Memory B cell (primary cell): ENCODE data around the gene DNAH2.
"Not testable (repeated sequence)": the region's sequence is repeated elsewhere in the genome, so short reads cannot be mapped to it uniquely, and the experiment has no call there.

Experiments used
- ATAC-seq: fragments of 150-1000 bp; cut with Tn5 transposase; 2 replicates; pipeline ENCODE4 v1.10.0; 2021; ENCODE audit warnings: low read depth, mild to moderate bottlenecking, moderate library complexity
- DNase-seq, 2 donors: peaks; one replicate each; pipeline ENCODE4 v3.0.0; 2022; ENCODE audit warnings: low spot score in 2 of 2
- H3K27ac Mint-ChIP-seq: one replicate; pipeline ENCODE4 v1.8.0; 2022; ENCODE audit warnings: mild to moderate bottlenecking, moderate library complexity, mixed read lengths
- H3K27me3 Mint-ChIP-seq: one replicate; pipeline ENCODE4 v1.8.0; 2022; ENCODE audit warnings: mixed read lengths
- H3K36me3 Mint-ChIP-seq: one replicate; pipeline ENCODE4 v1.8.0; 2022; ENCODE audit warnings: mild to moderate bottlenecking, mixed read lengths
- H3K4me1 Mint-ChIP-seq: one replicate; pipeline ENCODE4 v1.8.0; 2022; ENCODE audit warnings: mixed read lengths
- H3K4me3 Mint-ChIP-seq: one replicate; pipeline ENCODE4 v1.8.0; 2022; ENCODE audit warnings: mild to moderate bottlenecking, moderate library complexity, mixed read lengths
- H3K9me3 Mint-ChIP-seq: one replicate; pipeline ENCODE4 v1.8.0; 2022; ENCODE audit warnings: mixed read lengths

DNAH2 gene

DNA sequence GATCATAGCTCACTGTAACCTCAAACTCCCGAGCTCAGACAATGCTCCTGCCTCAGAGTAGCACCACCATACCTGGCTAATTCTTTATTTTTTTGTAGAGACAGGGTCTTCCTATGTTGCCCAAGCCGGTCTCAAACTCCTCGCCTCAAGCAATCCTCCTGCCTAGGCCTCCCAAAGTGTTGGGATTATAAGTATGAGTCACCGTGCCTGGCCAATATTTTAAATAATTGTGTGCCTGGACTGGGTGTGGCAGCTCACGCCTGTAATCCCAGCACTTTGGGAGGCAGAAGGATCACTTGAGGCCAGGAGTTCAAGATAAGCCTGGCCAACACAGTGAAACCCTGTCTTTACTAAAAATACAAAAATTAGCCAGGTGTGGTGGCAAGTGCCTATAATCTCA lies 146.8 kb downstream of the DNAH2 start:
- H3K27me3 Mint-ChIP-seq, H3K9me3 Mint-ChIP-seq, H3K4me3 Mint-ChIP-seq, H3K36me3 Mint-ChIP-seq, ATAC-seq, H3K27ac Mint-ChIP-seq, DNase-seq: not testable (repeated sequence)
- H3K4me1 Mint-ChIP-seq, result peaks cover 13% of the 10 kb centered on the region

DNA sequence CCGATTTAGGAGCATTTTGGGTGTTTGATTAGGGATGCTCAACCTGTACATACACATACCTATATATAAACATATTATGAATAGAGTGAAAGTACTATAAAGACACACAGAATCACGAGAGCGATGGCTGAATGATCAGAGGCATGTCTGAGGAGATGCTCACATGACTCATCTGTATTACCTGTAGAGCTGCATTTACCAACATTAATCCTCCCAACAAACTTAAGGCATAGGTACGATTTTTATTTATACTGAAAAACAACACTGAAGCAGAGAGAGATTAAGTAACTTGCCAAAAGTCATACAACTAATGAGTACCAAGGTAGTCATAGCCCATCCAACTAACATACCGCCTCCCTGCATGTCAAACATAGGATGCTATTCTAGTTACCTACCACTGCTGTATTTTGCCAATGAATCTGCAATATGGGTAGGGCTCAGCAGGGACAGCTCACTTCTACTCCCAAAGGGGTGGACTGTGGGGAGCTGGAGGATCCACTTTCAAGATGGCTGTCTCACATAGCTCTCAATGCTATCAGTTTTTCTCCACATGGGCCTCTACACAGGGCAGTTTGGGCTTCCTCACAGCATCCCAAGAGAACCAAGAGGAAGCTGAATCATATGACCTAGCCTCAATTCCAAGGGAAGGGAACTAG lies 147.6 kb downstream of the DNAH2 start:
- Mint-ChIP-seq H3K27me3 (no peaks in the 10 kb centered on the region), H3K27ac (no peak overlapping the region), H3K36me3 (peaks cover 6% of the 10 kb centered on the region), H3K4me3 (no peak overlapping the region), H3K9me3 (no peaks in the 10 kb centered on the region), H3K4me1 (peaks cover 13% of the 10 kb centered on the region)
- no peak for DNase-seq
- ATAC-seq, result no peak

DNA sequence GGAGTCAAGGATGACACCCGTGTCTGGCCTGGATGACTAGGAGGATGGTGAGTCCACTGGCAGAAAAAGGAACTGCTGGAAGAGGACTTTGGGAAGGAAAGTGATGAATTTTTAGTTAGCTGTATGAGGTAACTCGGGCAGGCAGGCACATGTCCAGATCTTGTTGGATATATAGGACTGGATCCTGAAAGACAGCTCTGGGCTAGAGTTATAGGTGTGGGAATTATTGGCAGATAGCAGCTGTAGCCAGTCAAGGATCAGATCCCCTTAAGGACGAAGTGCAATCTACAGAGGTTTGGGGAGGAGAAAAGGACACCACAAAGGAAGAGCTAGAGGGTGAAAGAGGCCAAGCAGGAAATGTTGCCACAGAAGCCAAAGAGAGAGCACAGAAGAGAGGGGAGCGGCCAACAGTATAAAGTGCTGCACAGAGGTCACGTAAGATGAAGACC lies 150.4 kb downstream of the DNAH2 start:
- Mint-ChIP-seq H3K4me3 (no peak overlapping the region), H3K4me1 (peaks cover 9% of the 10 kb centered on the region), H3K27ac (no peak overlapping the region), H3K36me3 (peaks cover 6% of the 10 kb centered on the region), H3K9me3 (no peaks in the 10 kb centered on the region), H3K27me3 (no peaks in the 10 kb centered on the region)
- no peak for DNase-seq
- no peak for ATAC-seq

GRCh38 chr17:7873051-7873450 lies 155.5 kb downstream of the DNAH2 start:
- Mint-ChIP-seq H3K9me3 (no peaks in the 10 kb centered on the region), H3K4me1 (peaks cover 5% of the 10 kb centered on the region), H3K36me3 (peaks cover 6% of the 10 kb centered on the region), H3K27ac (no peak overlapping the region), H3K27me3 (no peaks in the 10 kb centered on the region), H3K4me3 (no peak overlapping the region)
- DNase-seq, result no peak
- no peak for ATAC-seq

DNA sequence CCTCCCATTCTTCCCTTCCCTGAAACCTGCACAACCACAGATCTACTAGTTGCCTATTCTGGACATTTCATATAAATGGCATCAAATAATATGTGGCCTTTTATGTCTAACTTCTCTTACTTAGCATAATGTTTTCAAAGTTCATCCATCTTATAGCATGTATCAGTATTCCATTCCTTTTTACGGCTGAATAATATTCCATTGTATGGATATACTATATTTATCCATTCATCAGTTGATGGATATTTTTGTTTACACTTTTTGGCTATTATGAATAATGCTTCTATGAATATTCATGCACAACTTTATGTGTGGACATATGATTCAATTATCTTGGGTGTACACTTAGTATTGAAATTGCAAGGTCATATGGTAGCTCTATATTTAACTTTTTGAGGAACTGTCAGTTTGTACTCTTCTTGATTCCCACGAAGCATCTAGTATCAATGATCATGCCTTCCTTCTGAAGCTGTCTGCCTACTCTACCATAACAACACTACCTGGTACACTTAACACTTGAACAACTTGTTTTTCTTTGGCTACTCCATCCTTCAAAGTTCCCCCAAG lies 158.3 kb downstream of the DNAH2 start:
- Mint-ChIP-seq H3K36me3 (peaks cover 6% of the 10 kb centered on the region), H3K4me3 (no peak overlapping the region), H3K27ac (no peak overlapping the region), H3K27me3 (no peaks in the 10 kb centered on the region), H3K9me3 (no peaks in the 10 kb centered on the region), H3K4me1 (peaks cover 5% of the 10 kb centered on the region)
- ATAC-seq (no peak), DNase-seq (no peak)

DNA sequence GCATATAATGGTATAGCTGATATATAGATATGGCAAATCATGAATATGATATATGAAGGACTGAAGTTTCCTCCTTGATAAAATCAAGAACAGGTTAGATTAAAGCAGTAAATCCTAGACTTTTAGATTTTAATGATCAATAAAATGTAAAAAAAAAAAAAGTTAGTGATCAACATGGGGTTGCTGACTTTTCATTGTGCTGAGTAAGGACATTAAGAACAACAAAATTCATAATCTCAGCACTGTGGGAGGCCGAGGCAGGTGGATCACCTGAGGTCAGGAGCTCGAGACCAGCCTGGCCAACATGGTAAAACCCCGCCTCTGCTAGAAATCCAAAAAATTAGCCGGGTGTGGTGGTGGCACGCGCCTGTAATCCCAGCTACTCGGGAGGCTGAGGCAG lies 160.7 kb downstream of the DNAH2 start:
- Mint-ChIP-seq H3K36me3 (peaks cover 6% of the 10 kb centered on the region), H3K4me1 (peaks cover 5% of the 10 kb centered on the region), H3K9me3 (no peaks in the 10 kb centered on the region), H3K27ac (no peak overlapping the region), H3K27me3 (no peaks in the 10 kb centered on the region), H3K4me3 (no peak overlapping the region)
- DNase-seq, result no peak
- ATAC-seq, result no peak

- ATAC-seq (no peak), DNase-seq (no peak)
- Mint-ChIP-seq H3K4me3 (no peak overlapping the region), H3K4me1 (peaks cover 5% of the 10 kb centered on the region), H3K36me3 (no peaks in the 10 kb centered on the region), H3K27me3 (no peaks in the 10 kb centered on the region), H3K27ac (no peak overlapping the region), H3K9me3 (no peaks in the 10 kb centered on the region)
Measured at GRCh38 chr17:7880076-7880868, 162.7 kb downstream of the DNAH2 start.

- ATAC-seq (no peak), DNase-seq (no peak)
- no peaks in the 10 kb centered on the region for H3K36me3 Mint-ChIP-seq
- peaks cover 7% of the 10 kb centered on the region for H3K4me1 Mint-ChIP-seq
- H3K27me3 Mint-ChIP-seq, result no peaks in the 10 kb centered on the region
- no peak overlapping the region for H3K4me3 Mint-ChIP-seq
- H3K9me3 Mint-ChIP-seq, result no peaks in the 10 kb centered on the region
- no peak overlapping the region for H3K27ac Mint-ChIP-seq
Measured at GRCh38 chr17:7881276-7882054, 163.9 kb downstream of the DNAH2 start.

DNA sequence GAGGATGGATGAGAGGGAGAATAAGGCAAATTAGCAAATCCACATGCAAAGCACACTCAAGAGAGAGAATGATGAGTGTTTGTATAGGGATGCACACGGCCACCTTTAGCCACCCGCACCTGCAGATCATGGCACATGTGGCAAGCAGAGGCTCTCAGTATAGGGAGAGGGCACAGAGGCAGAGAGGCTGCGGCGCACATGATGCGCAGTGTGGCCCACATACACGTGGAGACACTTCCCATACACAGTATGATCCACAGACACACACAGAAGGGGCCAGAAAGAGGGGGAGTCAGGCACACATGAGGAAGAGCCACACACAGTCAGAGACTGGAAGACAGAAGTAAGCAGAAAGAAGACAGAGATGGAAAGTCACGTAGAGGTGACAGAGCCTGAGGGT lies 164.5 kb downstream of the DNAH2 start:
- Mint-ChIP-seq H3K4me1 (peaks cover 9% of the 10 kb centered on the region), H3K9me3 (no peaks in the 10 kb centered on the region), H3K4me3 (no peak overlapping the region), H3K27ac (no peak overlapping the region), H3K36me3 (no peaks in the 10 kb centered on the region), H3K27me3 (no peaks in the 10 kb centered on the region)
- DNase-seq, result no peak
- ATAC-seq, result no peak

- peaks cover 9% of the 10 kb centered on the region for H3K4me1 Mint-ChIP-seq
- no peaks in the 10 kb centered on the region for H3K27me3 Mint-ChIP-seq
- ATAC-seq (no peak), DNase-seq (no peak)
- no peak overlapping the region for H3K4me3 Mint-ChIP-seq
- H3K36me3 Mint-ChIP-seq, result no peaks in the 10 kb centered on the region
- no peaks in the 10 kb centered on the region for H3K9me3 Mint-ChIP-seq
- no peak overlapping the region for H3K27ac Mint-ChIP-seq
Measured at GRCh38 chr17:7882629-7883028, 165.1 kb downstream of the DNAH2 start.
